ENCODE data around the gene SPOUT1.

- TF ChIP-seq CTCF (conservative IDR thresholded peaks at IDR 0.05) (no peak), ZFX (IDR thresholded peaks at IDR 0.05) (no peak)
Observed at GRCh38 chr9:128770286-128771030, 59.1 kb downstream of the SPOUT1 start.
